AG04449 (cell line): ENCODE data around the gene FBXL20.

ENCODE experiments used
- CTCF ChIA-PET: fragments of 350-600 bp; formaldehyde crosslinking; extraction: SDS; loops from one replicate; lab custom pipeline; 2021; ENCODE audit warnings: antibody characterized with exemption; lab: Yijun Ruan, JAX
- POLR2A ChIA-PET: fragments of 400-600, 350-600 bp; formaldehyde crosslinking; extraction: SDS; loops from one replicate; lab custom pipeline; 2020; ENCODE audit warnings: antibody characterized with exemption, inconsistent platforms; lab: Yijun Ruan, JAX
- DNase-seq: peaks from one replicate; pipeline ENCODE4 v3.0.0-alpha.2; 2010; ENCODE audit warnings: low read depth, low spot score
- H3K4me3 ChIP-seq: 2 replicates; pipeline ENCODE4 v1.5.1; 2011; ENCODE audit warnings: low read depth, mild to moderate bottlenecking, control low read depth, low read length
- CTCF ChIP-seq: IDR thresholded peaks from one replicate; pipeline ENCODE4 v1.5.1; 2011; ENCODE audit warnings: mild to moderate bottlenecking, moderate library complexity, low read length, control low read depth, inconsistent platforms; ENCODE audit not compliant: insufficient read depth; ENCODE audit errors: missing control alignments

Gene FBXL20

GRCh38 chr17:39230361-39230760, 171.1 kb downstream of the FBXL20 start:
- no peak for TF ChIP-seq CTCF
- H3K4me3 ChIP-seq: no peak overlapping the region
- no peak for DNase-seq
- CTCF ChIA-PET: interaction anchor here (1.2 to 20.3 kb wide), 10 partner anchors 8 to 246 kb away, joined by 3 to 429 read pairs (median 22); partner anchors contain the start of genes ARL5C and RPL19
- POLR2A ChIA-PET: interaction anchor here (1.1 to 1.6 kb wide), 2 partner anchors 14 to 31 kb away, joined by 3 to 6 read pairs; partner anchors contain the start of gene RPL19

- DNase-seq: no peak
- no peak for TF ChIP-seq CTCF
- CTCF ChIA-PET: interaction anchor here (1.4 to 11.1 kb wide), 4 partner anchors 15 to 76 kb away, joined by 3 to 221 read pairs (median 20); partner anchors contain the start of gene ARL5C
- POLR2A ChIA-PET: no interaction called here
- no peak overlapping the region for H3K4me3 ChIP-seq
Measured at GRCh38 chr17:39229274-39229913, 172.0 kb downstream of the FBXL20 start.

- DNase-seq: no peak
- POLR2A ChIA-PET: no interaction called here
- CTCF ChIA-PET: interaction anchor here (1.1 to 2.1 kb wide), 3 partner anchors 11 to 52 kb away, joined by 3 to 6 read pairs (median 6); no protein-coding TSS in a partner anchor
- no peak for TF ChIP-seq CTCF
- no peak overlapping the region for H3K4me3 ChIP-seq
Measured at GRCh38 chr17:39227364-39227919, 174.0 kb downstream of the FBXL20 start.

- CTCF ChIA-PET: interaction anchor here (0.5 to 2.1 kb wide), 7 partner anchors 12 to 62 kb away, joined by 3 to 10 read pairs (median 4); no protein-coding TSS in a partner anchor
- TF ChIP-seq CTCF: no peak
- POLR2A ChIA-PET: no interaction called here
- no peak for DNase-seq
- peak overlapping the region; percentile 48 for H3K4me3 ChIP-seq
Measured at GRCh38 chr17:39225959-39226683, 175.3 kb downstream of the FBXL20 start.

GRCh38 chr17:39225308-39225958, 176.0 kb downstream of the FBXL20 start, which contains the start of gene STAC2:
Gene STAC2, minus strand, starts transcription at chr17:39225945. Its CDS starts 443 bp downstream, at chr17:39225502.
- peak within 1 kb of the TSS; percentile 48 for H3K4me3 ChIP-seq
- POLR2A ChIA-PET: no interaction called here
- no peak for DNase-seq
- CTCF ChIA-PET: interaction anchor here (0.5 to 2.1 kb wide), 6 partner anchors 15 to 61 kb away, joined by 3 to 10 read pairs (median 4); no protein-coding TSS in a partner anchor
- TF ChIP-seq CTCF: no peak
